Right lobe of liver (tissue), 4 donors: ENCODE measurements around the gene MYO15A.

ENCODE experiments used
- CTCF ChIP-seq, 4 donors: fragments of 200-600 bp in 3 of 4; fragments of 450-650 bp in 1 of 4; IDR thresholded peaks; one replicate each; pipeline versions ENCODE4 v1.5.1 to v1.8.0; 2016 to 2022; ENCODE audit warnings: antibody characterized with exemption in 4 of 4, mild to moderate bottlenecking in 2 of 4
- POLR2A ChIP-seq: fragments of 450-650 bp; IDR thresholded peaks from one replicate; pipeline ENCODE4 v1.6.1; 2017; ENCODE audit warnings: antibody characterized with exemption, mild to moderate bottlenecking
- donor health status: DM: no; HTN: no; CAD: no.
- donor health status: DM: no; HTN: no; CAD: no.
- donor health status: DM: no; HTN: yes; CAD: no.

- no peak for TF ChIP-seq CTCF (IDR thresholded peaks at IDR 0.05)
- no peak for TF ChIP-seq POLR2A
Measured at GRCh38 chr17:18107971-18108370, 585 bp upstream of the MYO15A start.
